Measurements from ENCODE around the gene VSIR. TPM values are rescaled to one million over a fixed set of nuclear protein-coding genes. Genes with fewer than 3 reads are reported as not detected.
A peak's percentile ranks its signal among the peaks of the same experiment; 100 is the strongest.

VSIR gene
- total and polyA plus RNA-seq, 9 donors: 23.5 to 45.0 (median 33.9) TPM

DNA sequence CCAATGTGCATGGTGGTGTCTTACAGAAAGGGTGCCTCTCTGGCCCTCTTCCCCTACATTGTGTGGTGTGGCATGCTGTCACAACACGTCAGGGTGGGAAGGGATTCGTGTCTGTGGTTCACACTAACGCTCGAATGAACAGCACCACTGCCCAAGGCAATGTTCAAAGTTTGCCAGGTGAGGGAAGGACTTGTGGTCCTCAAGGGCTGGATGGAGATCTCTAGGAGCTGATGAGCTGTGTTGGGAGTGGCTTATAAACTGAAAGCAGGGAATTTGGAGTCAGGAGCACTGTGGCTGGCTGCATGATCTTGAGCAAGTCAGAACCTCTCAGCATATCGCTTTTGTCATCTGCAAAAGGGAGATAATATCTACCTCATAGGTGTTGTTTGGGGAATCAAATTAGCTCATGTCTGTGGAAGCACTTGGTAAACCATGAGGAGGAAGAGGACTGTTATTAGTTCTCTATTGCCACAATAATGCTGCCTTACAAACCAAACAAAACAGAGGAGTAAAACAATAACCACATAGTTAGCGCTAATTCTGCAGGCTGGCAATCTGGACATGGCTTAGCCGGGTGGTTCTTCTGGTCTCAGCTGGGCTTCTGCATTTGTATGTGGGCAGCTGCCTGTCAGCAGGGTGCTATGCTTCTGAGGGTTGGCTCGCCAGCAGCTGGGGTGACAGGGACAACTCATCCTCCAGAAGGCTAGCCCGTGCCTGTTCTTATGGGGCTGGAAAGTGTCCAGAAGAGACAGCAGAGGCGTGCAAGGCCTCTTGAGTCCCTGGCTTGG, 30.8 kb downstream of the VSIR start:
- H3K4me3 ChIP-seq (ENCODE audit: low read length): no peak overlapping the region
- no peaks in the 10 kb centered on the region for H3K27me3 ChIP-seq (ENCODE audit: control insufficient read depth, insufficient read depth, low read length)
- peaks cover 36% of the 10 kb centered on the region for H3K4me1 ChIP-seq (ENCODE audit: control insufficient read depth, insufficient read depth, low read length)
- H3K27ac ChIP-seq (ENCODE audit: low read length): no peak overlapping the region
- peaks cover 6% of the 10 kb centered on the region for H3K9me3 ChIP-seq (replicated peaks; ENCODE audit: control insufficient read depth, low read depth, low read length)
- H3K36me3 ChIP-seq (ENCODE audit: control insufficient read depth, insufficient read depth, low read length): peaks cover 8% of the 10 kb centered on the region
- WGBS (ENCODE audit: insufficient coverage): 77% methylated on average over 7 of the region's 10 CpGs
- no peak for DNase-seq

- Histone ChIP-seq H3K27ac (ENCODE audit: low read length) (no peak overlapping the region), H3K36me3 (ENCODE audit: control insufficient read depth, insufficient read depth, low read length) (peaks cover 8% of the 10 kb centered on the region), H3K9me3 (replicated peaks; ENCODE audit: control insufficient read depth, low read depth, low read length) (peaks cover 6% of the 10 kb centered on the region), H3K4me1 (ENCODE audit: control insufficient read depth, insufficient read depth, low read length) (peaks cover 36% of the 10 kb centered on the region), H3K27me3 (ENCODE audit: control insufficient read depth, insufficient read depth, low read length) (no peaks in the 10 kb centered on the region), H3K4me3 (ENCODE audit: low read length) (no peak overlapping the region)
- DNase-seq: no peak
- 93% methylated on average over 16 of the region's 20 CpGs for WGBS (ENCODE audit: insufficient coverage)
Measured at GRCh38 chr10:71741671-71742070, 31.6 kb downstream of the VSIR start.

DNA sequence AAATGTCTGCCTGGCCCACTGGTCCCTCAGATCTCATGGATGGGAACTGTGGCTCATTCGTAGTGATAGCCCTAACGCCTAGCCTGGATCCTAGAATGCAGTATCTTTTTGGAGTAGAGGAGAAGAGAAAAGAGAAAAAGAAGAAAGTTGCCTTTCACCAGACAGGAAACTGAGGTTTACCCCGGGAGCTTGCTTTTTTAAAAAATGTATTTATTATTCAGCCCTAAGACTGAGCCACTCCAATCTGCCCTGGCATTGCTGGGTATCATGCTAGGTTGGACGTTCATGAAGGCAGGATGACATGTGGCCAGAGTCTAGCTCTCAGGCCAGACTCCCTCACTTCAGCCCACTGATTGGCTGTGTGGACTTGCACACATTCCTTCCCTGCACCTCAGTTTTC, 32.3 kb downstream of the VSIR start:
- Histone ChIP-seq H3K9me3 (replicated peaks; ENCODE audit: control insufficient read depth, low read depth, low read length) (peaks cover 6% of the 10 kb centered on the region), H3K27ac (ENCODE audit: low read length) (no peak overlapping the region), H3K4me3 (ENCODE audit: low read length) (no peak overlapping the region), H3K4me1 (ENCODE audit: control insufficient read depth, insufficient read depth, low read length) (peaks cover 36% of the 10 kb centered on the region), H3K27me3 (ENCODE audit: control insufficient read depth, insufficient read depth, low read length) (no peaks in the 10 kb centered on the region), H3K36me3 (ENCODE audit: control insufficient read depth, insufficient read depth, low read length) (peaks cover 8% of the 10 kb centered on the region)
- DNase-seq: no peak
- 86% methylated on average over 2 of the region's 4 CpGs for whole genome bisulfite sequencing (ENCODE audit: insufficient coverage)

DNA sequence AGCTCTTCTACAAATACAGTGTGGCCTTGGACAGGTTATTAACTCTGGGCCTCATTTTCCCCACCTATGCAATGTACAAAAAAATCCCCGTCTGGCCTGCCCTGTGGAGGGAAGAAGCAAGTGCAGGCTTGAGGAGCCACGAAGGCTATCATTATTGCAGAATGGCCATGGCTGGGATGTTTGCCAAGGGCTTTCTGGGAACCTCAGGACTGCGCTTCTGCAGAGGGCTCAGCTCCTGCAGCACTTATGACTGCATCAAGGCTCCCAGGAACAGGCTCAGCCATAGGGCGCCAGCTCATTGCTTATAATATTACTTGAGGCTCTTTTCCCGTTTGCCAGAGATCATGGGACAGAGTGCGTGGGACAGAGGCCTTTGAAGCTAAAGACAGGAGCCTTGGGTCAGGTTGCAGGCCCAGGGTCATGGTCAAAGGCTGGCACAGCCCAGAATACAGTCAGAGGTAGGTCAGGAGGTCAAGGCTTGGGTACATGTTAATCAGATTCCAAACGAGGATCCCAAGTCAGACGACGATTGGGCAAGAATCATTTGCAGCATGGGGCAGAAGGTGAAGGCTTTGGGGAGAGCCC, 33.2 kb downstream of the VSIR start:
- Histone ChIP-seq H3K4me1 (ENCODE audit: control insufficient read depth, insufficient read depth, low read length) (peaks cover 36% of the 10 kb centered on the region), H3K36me3 (ENCODE audit: control insufficient read depth, insufficient read depth, low read length) (peaks cover 8% of the 10 kb centered on the region), H3K27ac (ENCODE audit: low read length) (no peak overlapping the region), H3K4me3 (ENCODE audit: low read length) (no peak overlapping the region), H3K27me3 (ENCODE audit: control insufficient read depth, insufficient read depth, low read length) (no peaks in the 10 kb centered on the region), H3K9me3 (replicated peaks; ENCODE audit: control insufficient read depth, low read depth, low read length) (peaks cover 6% of the 10 kb centered on the region)
- WGBS (ENCODE audit: insufficient coverage): 54% methylated on average over 8 of the region's 9 CpGs
- no peak for DNase-seq

GRCh38 chr10:71739358-71739900, 33.9 kb downstream of the VSIR start:
- no peak overlapping the region for H3K4me3 ChIP-seq (ENCODE audit: low read length)
- H3K36me3 ChIP-seq (ENCODE audit: control insufficient read depth, insufficient read depth, low read length): peaks cover 8% of the 10 kb centered on the region
- no peak overlapping the region for H3K27ac ChIP-seq (ENCODE audit: low read length)
- peaks cover 35% of the 10 kb centered on the region for H3K4me1 ChIP-seq (ENCODE audit: control insufficient read depth, insufficient read depth, low read length)
- 89% methylated on average over 8 of the region's 8 CpGs for WGBS (ENCODE audit: insufficient coverage)
- no peaks in the 10 kb centered on the region for H3K27me3 ChIP-seq (ENCODE audit: control insufficient read depth, insufficient read depth, low read length)
- peaks cover 6% of the 10 kb centered on the region for H3K9me3 ChIP-seq (replicated peaks; ENCODE audit: control insufficient read depth, low read depth, low read length)
- DNase-seq: no peak

GRCh38 chr10:71737834-71738197, 35.5 kb downstream of the VSIR start:
- no peak overlapping the region for H3K27ac ChIP-seq (ENCODE audit: low read length)
- DNase-seq: no peak
- 35% methylated on average over 3 of the region's 3 CpGs for WGBS (ENCODE audit: insufficient coverage)

GRCh38 chr10:71737001-71737833, 36.1 kb downstream of the VSIR start:
- no peaks in the 10 kb centered on the region for H3K27me3 ChIP-seq (ENCODE audit: control insufficient read depth, insufficient read depth, low read length)
- H3K27ac ChIP-seq (ENCODE audit: low read length): peak overlapping the region; percentile 69
- peaks cover 35% of the 10 kb centered on the region for H3K4me1 ChIP-seq (ENCODE audit: control insufficient read depth, insufficient read depth, low read length)
- WGBS (ENCODE audit: insufficient coverage): 64% methylated on average over 11 of the region's 12 CpGs
- peaks cover 5% of the 10 kb centered on the region for H3K36me3 ChIP-seq (ENCODE audit: control insufficient read depth, insufficient read depth, low read length)
- H3K9me3 ChIP-seq (replicated peaks; ENCODE audit: control insufficient read depth, low read depth, low read length): no peaks in the 10 kb centered on the region
- peak; percentile 73 for DNase-seq
- no peak overlapping the region for H3K4me3 ChIP-seq (ENCODE audit: low read length)

More at GRCh38 chr10:71737834-71738197, 35.5 kb downstream of the VSIR start:
- H3K27me3 ChIP-seq (ENCODE audit: control insufficient read depth, insufficient read depth, low read length): no peaks in the 10 kb centered on the region
- no peak overlapping the region for H3K4me3 ChIP-seq (ENCODE audit: low read length)
- H3K9me3 ChIP-seq (replicated peaks; ENCODE audit: control insufficient read depth, low read depth, low read length): peaks cover 4% of the 10 kb centered on the region
- peaks cover 35% of the 10 kb centered on the region for H3K4me1 ChIP-seq (ENCODE audit: control insufficient read depth, insufficient read depth, low read length)
- peaks cover 6% of the 10 kb centered on the region for H3K36me3 ChIP-seq (ENCODE audit: control insufficient read depth, insufficient read depth, low read length)

DNA sequence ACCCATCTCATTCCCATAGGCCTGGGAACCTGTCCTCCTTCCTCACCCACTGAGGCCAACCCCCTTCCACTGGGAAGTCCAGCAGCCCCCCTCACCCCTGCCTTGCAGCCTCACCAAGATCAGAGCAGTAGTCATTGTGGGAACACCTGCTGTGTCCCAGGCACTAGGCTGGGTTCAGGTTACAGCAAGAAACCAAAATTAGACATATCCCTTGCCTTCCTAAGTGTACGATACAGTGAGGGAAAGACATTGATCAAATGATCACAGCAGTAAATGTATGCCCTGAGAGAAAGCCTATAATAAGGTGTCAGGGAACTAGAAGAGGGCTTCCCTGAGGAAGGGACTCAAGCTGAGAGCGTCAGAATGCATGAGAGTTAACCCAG, 36.8 kb downstream of the VSIR start:
- no peak for DNase-seq
- peaks cover 2% of the 10 kb centered on the region for H3K36me3 ChIP-seq (ENCODE audit: control insufficient read depth, insufficient read depth, low read length)
- H3K4me3 ChIP-seq (ENCODE audit: low read length): no peak overlapping the region
- WGBS (ENCODE audit: insufficient coverage): 52% methylated on average over 2 of the region's 2 CpGs
- no peaks in the 10 kb centered on the region for H3K27me3 ChIP-seq (ENCODE audit: control insufficient read depth, insufficient read depth, low read length)
- no peaks in the 10 kb centered on the region for H3K9me3 ChIP-seq (replicated peaks; ENCODE audit: control insufficient read depth, low read depth, low read length)
- H3K27ac ChIP-seq (ENCODE audit: low read length): peak overlapping the region; percentile 69
- H3K4me1 ChIP-seq (ENCODE audit: control insufficient read depth, insufficient read depth, low read length): peaks cover 35% of the 10 kb centered on the region

DNA sequence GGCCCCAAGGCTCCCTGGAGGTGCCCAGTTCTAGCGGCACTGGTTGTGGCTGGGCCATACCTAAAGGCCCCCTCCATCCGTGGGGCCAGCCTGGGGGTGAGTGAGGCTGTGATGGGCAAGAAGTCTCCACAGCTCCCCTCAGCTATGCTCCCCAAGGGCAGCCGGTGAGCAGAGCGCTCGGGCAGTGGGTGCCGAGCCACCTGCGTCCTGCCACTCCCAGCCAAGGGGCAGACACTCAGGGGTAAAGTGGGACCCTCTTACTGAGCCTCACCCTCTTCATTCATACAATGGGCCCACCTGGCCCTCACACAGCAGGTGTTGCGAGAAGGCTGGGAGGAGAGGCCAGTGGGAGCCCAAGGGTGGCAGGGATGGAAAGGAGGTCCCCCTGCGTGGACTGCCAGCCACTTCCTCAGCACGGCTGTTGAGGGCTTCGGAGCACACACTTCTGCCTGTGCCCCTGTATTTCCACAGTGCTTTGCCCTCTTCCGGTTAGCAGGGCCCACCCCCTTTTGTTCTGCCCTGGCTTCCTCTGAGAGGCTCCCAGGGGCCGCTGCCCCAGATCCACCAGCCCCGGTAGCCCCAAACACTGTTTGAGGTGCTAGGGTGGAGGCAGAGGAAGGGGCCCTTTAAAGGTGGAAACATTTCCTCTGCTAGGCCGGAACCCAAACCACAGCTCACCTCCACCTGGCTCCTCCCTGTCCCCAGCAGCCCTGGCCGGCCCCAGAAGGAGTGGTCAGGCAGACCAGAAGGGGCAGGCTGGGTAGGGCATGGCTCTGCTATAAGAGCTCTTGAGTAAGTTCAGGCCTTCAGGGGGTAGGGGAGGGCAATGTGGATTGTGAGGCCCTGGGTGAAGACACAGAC, 37.4 kb downstream of the VSIR start:
- 80% methylated on average over 8 of the region's 16 CpGs for WGBS (ENCODE audit: insufficient coverage)
- H3K4me3 ChIP-seq (ENCODE audit: low read length): no peak overlapping the region

More for the DNA sequence above, 37.4 kb downstream of the VSIR start:
- Histone ChIP-seq H3K36me3 (ENCODE audit: control insufficient read depth, insufficient read depth, low read length) (peaks cover 2% of the 10 kb centered on the region), H3K27me3 (ENCODE audit: control insufficient read depth, insufficient read depth, low read length) (no peaks in the 10 kb centered on the region), H3K27ac (ENCODE audit: low read length) (peak overlapping the region; percentile 69), H3K9me3 (replicated peaks; ENCODE audit: control insufficient read depth, low read depth, low read length) (no peaks in the 10 kb centered on the region), H3K4me1 (ENCODE audit: control insufficient read depth, insufficient read depth, low read length) (peaks cover 35% of the 10 kb centered on the region)
- DNase-seq: no peak

All from muscle of leg (tissue), 11 donors.